Measurements from ENCODE around the gene SHISA8. TPM values are rescaled to one million over a fixed set of nuclear protein-coding genes. Genes with fewer than 3 reads are reported as not detected.

Gene SHISA8
- total RNA-seq, 1 experiment from 2014 or later = 0.78 TPM

GRCh38 chr22:41935015-41935351 is 20.1 kb upstream of the SHISA8 start:
- in situ Hi-C loops (cut with HindIII; ENCODE audit: low sequenced_read_pairs) = no loop called here

GRCh38 chr22:41934284-41935014 is 19.6 kb upstream of the SHISA8 start:
- in situ Hi-C loops (cut with HindIII; ENCODE audit: low sequenced_read_pairs) = no loop called here
- peak; percentile 94 for DNase-seq (ENCODE audit: low spot score)

More at GRCh38 chr22:41935015-41935351, 20.1 kb upstream of the SHISA8 start:
- DNase-seq (ENCODE audit: low spot score) = peak; percentile 97

GRCh38 chr22:41933411-41934177 is 18.7 kb upstream of the SHISA8 start:
- in situ Hi-C loops (cut with HindIII; ENCODE audit: low sequenced_read_pairs) = no loop called here
- no peak for DNase-seq (ENCODE audit: low spot score)

- in situ Hi-C loops (cut with HindIII; ENCODE audit: low sequenced_read_pairs) = no loop called here
- DNase-seq (ENCODE audit: low spot score) = no peak
These were observed 17.5 kb upstream of the SHISA8 start for GRCh38 chr22:41932353-41932752.

- DNase-seq (ENCODE audit: low spot score) = no peak
- in situ Hi-C loops (cut with HindIII; ENCODE audit: low sequenced_read_pairs) = no loop called here
These were observed 16.9 kb upstream of the SHISA8 start for GRCh38 chr22:41931701-41932269.

- DNase-seq (ENCODE audit: low spot score) = no peak
- in situ Hi-C loops (cut with HindIII; ENCODE audit: low sequenced_read_pairs) = no loop called here
These were observed 14.5 kb upstream of the SHISA8 start for GRCh38 chr22:41929418-41929810.

GRCh38 chr22:41928593-41929417 is 13.9 kb upstream of the SHISA8 start:
- no peak for DNase-seq (ENCODE audit: low spot score)
- in situ Hi-C loops (cut with HindIII; ENCODE audit: low sequenced_read_pairs) = no loop called here

- in situ Hi-C loops (cut with HindIII; ENCODE audit: low sequenced_read_pairs) = no loop called here
- DNase-seq (ENCODE audit: low spot score) = no peak
These were observed 12.9 kb upstream of the SHISA8 start for GRCh38 chr22:41927813-41928212.

- DNase-seq (ENCODE audit: low spot score) = no peak
- in situ Hi-C loops (cut with HindIII; ENCODE audit: low sequenced_read_pairs) = no loop called here
These were observed 11.0 kb upstream of the SHISA8 start for GRCh38 chr22:41925783-41926460.

- DNase-seq (ENCODE audit: low spot score) = no peak
- in situ Hi-C loops (cut with HindIII; ENCODE audit: low sequenced_read_pairs) = no loop called here
These were observed 8.9 kb upstream of the SHISA8 start for GRCh38 chr22:41923595-41924276.

- DNase-seq (ENCODE audit: low spot score) = no peak
- in situ Hi-C loops (cut with HindIII; ENCODE audit: low sequenced_read_pairs) = no loop called here
These were observed 8.2 kb upstream of the SHISA8 start for GRCh38 chr22:41922940-41923594.

- no peak for DNase-seq (ENCODE audit: low spot score)
- in situ Hi-C loops (cut with HindIII; ENCODE audit: low sequenced_read_pairs) = no loop called here
These were observed 7.5 kb upstream of the SHISA8 start for GRCh38 chr22:41922328-41922727.

GRCh38 chr22:41920271-41920976 is 5.5 kb upstream of the SHISA8 start:
- in situ Hi-C loops (cut with HindIII; ENCODE audit: low sequenced_read_pairs) = no loop called here

GRCh38 chr22:41919357-41920224 is 4.7 kb upstream of the SHISA8 start:
- in situ Hi-C loops (cut with HindIII; ENCODE audit: low sequenced_read_pairs) = no loop called here
- peak; percentile 68 for DNase-seq (ENCODE audit: low spot score)

More at GRCh38 chr22:41920271-41920976, 5.5 kb upstream of the SHISA8 start:
- DNase-seq (ENCODE audit: low spot score) = no peak

GRCh38 chr22:41917903-41918791 is 3.3 kb upstream of the SHISA8 start:
- DNase-seq (ENCODE audit: low spot score) = no peak
- in situ Hi-C loops (cut with HindIII; ENCODE audit: low sequenced_read_pairs) = no loop called here

Data from G401 (cell line).